Kidney (tissue), 14 donors: ENCODE measurements around the gene FURIN. TPM values are rescaled to one million over a fixed set of nuclear protein-coding genes. Genes with fewer than 3 reads are reported as not detected.

ENCODE experiments used
- DNase-seq, 5 donors: peaks; one replicate each; pipeline ENCODE4 v3.0.0-alpha.2; 2013 to 2020
- FAIRE-seq: peaks from 2 replicates; lab custom pipeline; 2012; peaks lifted over from hg19 to GRCh38; lab: Jason Lieb, UNC
- H3K27ac ChIP-seq, 2 donors: one replicate each; pipeline ENCODE4 v1.7.0; 2013; ENCODE audit warnings: low read depth in 2 of 2, low read length in 2 of 2, inconsistent platforms in 1 of 2
- H3K27me3 ChIP-seq: one replicate; pipeline ENCODE4 v1.7.1; 2013; ENCODE audit warnings: low read length, inconsistent platforms; ENCODE audit not compliant: control insufficient read depth, insufficient read depth
- H3K36me3 ChIP-seq, 3 donors: one replicate each; pipeline versions ENCODE4 v1.7.0 to v1.7.1; 2013; ENCODE audit warnings: low read length in 3 of 3, control low read depth in 1 of 3, inconsistent platforms in 1 of 3; ENCODE audit not compliant: insufficient read depth in 3 of 3, control insufficient read depth in 2 of 3
- H3K4me1 ChIP-seq, 3 donors: one replicate each; pipeline versions ENCODE4 v1.7.0 to v1.7.1; 2013; ENCODE audit warnings: low read length in 3 of 3, inconsistent platforms in 1 of 3, low read depth in 1 of 3; ENCODE audit not compliant: control insufficient read depth in 2 of 3, insufficient read depth in 2 of 3
- H3K4me3 ChIP-seq, 3 donors: one replicate each; pipeline versions ENCODE4 v1.7.0 to v1.8.1; 2013; ENCODE audit warnings: low read length in 3 of 3, control low read depth in 1 of 3, inconsistent platforms in 1 of 3
- H3K9ac ChIP-seq, 3 donors: one replicate each; pipeline versions ENCODE4 v1.7.0 to v1.7.1; 2013; ENCODE audit warnings: low read length in 3 of 3, control low read depth in 1 of 3, inconsistent platforms in 1 of 3
- H3K9me3 ChIP-seq, 3 donors: one replicate each; pipeline versions ENCODE4 v1.7.0 to v1.7.1; 2013; ENCODE audit warnings: low read length in 3 of 3, control low read depth in 1 of 3, inconsistent platforms in 1 of 3; ENCODE audit not compliant: control insufficient read depth in 2 of 3, insufficient read depth in 1 of 3
- CTCF ChIP-seq: IDR thresholded peaks from 3 replicates; pipeline ENCODE4 v1.5.1; 2012; ENCODE audit warnings: mild to moderate bottlenecking, moderate library complexity, borderline replicate concordance; ENCODE audit not compliant: insufficient read depth; ENCODE audit errors: extremely low read depth
- intact Hi-C: fragments of 100-400 bp; cut with DNase I; formaldehyde crosslinking; loops from one replicate; pipeline ENCODE4 v1.11.1; 2022
- polyA plus RNA-seq: library from polyadenylated mRNA; stranded (reverse); fragments of 350-450 nt; fragmentation: Illumina TruSeq; extraction: RNeasy Lipid Tissue Mini Kit (QIAGEN cat#74804); gene quantifications from one replicate; pipeline ENCODE4 v1.2.3, GENCODE V29; 2014; ENCODE audit warnings: low read depth, low replicate concordance; ENCODE audit not compliant: insufficient read depth
- total RNA-seq: library from RNA; stranded (reverse); fragmentation: NEBNext Ultra II Directional; extraction: Animal tissue kit (Norgen Biotek cat#: 25700); gene quantifications from one replicate; pipeline ENCODE4 v1.2.1, GENCODE V29; 2021
- donor health status: control.
- donor health status: control.
- donor health status: control.
- donor health status: control.
- donor health status: control.
- donor health status: DM: yes; HTN: yes; CAD: no.
- donor health status: Normal renal cell carcinoma (clear cell type).

The FURIN gene
- total and polyA plus RNA-seq, 2 donors from 2014 or later = 36.4 to 75.9 TPM

DNA sequence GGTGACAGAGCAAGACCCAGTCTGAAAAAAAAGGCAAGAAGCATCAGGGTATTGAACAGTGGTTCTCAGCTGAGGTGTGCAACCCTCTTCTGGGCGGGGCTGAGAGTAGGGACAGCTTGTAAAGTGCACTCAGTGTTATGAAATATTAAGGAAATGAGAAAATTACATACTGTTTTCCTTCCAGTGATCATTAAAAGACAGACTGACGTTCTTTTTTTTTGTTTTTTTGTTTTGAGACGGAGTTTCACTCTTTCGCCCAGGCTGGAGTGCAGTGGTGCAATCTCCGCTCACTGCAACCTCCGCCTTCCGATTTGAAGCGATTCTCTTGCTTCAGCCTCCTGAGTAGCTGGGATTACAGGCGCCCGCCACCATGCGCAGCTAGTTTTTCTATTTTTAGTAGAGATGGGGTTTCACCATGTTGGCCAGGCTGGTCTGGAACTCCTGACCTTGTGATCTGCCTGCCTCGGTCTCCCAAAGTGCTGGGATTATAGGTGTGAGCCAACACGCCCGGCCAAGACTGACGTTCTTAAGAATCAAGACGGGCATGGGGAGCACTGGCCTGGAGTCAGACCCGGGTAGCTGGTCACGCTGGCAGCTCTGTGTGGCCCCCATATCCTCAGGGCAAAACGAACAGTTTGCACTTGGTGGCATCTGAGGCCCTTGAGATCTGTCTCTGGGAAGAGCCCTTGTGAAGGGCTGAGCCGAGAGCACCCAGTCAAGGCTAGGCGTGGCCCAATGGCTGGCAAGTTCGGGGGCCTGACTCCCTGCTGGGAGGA lies 46.1 kb downstream of the FURIN start:
- H3K4me1 ChIP-seq = no peaks in the 10 kb centered on the region
- peaks cover 2 to 71% (median 57%) of the 10 kb centered on the region in 3 donors for H3K36me3 ChIP-seq
- H3K27ac ChIP-seq = no peak overlapping the region
- H3K9me3 ChIP-seq = no peaks in the 10 kb centered on the region
- H3K27me3 ChIP-seq = no peaks in the 10 kb centered on the region
- FAIRE-seq (no peak), DNase-seq (peak in 1 of 5 donors; percentile 46)
- H3K4me3 ChIP-seq = no peak overlapping the region
- TF ChIP-seq CTCF = no peak
- H3K9ac ChIP-seq = no peak overlapping the region
- intact Hi-C loops = no loop called here

DNA sequence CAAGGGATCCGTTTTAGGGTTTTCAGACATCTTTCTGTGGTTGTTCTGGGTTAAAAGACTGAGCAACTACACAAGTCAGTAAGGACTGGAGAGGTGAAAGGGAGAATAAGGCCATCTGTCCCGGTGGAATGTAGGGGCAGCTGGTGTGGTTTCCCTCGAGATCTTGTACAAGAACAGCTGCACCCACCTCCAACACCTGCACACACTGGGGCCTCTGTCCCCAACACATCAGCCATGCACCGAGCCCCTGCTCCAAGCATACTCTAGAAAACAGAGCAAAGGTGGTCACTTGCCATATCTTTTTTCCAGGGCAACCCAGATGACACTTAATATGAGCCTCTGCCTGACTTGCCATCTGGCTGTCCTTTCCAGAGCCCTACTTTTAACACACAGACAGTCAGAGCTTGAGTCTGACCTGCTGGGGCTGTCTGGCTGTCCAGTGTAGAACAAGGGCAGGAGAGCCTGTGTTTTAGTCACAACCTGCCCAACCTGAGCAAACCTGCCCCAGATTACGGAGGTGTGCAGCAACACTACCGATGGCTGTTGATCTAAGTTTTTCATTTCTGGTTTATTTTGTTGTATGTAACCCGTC lies 46.9 kb downstream of the FURIN start:
- peaks cover 2 to 74% (median 60%) of the 10 kb centered on the region in 3 donors for H3K36me3 ChIP-seq
- H3K27ac ChIP-seq = no peak overlapping the region
- H3K27me3 ChIP-seq = no peaks in the 10 kb centered on the region
- H3K4me3 ChIP-seq = no peak overlapping the region
- intact Hi-C loops = no loop called here
- H3K9ac ChIP-seq = no peak overlapping the region
- TF ChIP-seq CTCF = no peak
- DNase-seq (peak in 1 of 5 donors; percentile 24), FAIRE-seq (no peak)
- H3K4me1 ChIP-seq = no peaks in the 10 kb centered on the region
- H3K9me3 ChIP-seq = no peaks in the 10 kb centered on the region

- DNase-seq = peak in 3 of 5 donors; percentile 40 to 75 (median 43)
- Histone ChIP-seq H3K9ac (no peak overlapping the region), H3K27ac (no peak overlapping the region), H3K27me3 (no peaks in the 10 kb centered on the region), H3K36me3 (peaks cover 2 to 73% (median 60%) of the 10 kb centered on the region in 3 donors), H3K4me1 (no peaks in the 10 kb centered on the region), H3K9me3 (no peaks in the 10 kb centered on the region), H3K4me3 (no peak overlapping the region)
- FAIRE-seq = no peak
- intact Hi-C loops = no loop called here
- no peak for TF ChIP-seq CTCF
These were observed 47.5 kb downstream of the FURIN start for GRCh38 chr15:90915808-90916440.
